ENCODE data around the gene SEPSECS. TPM values are rescaled to one million over a fixed set of nuclear protein-coding genes. Genes with fewer than 3 reads are reported as not detected.

The SEPSECS gene
- total and polyA plus RNA-seq, 2 of the 8 experiments (the other 6 are each of a cell fraction or from before 2014, with no cell fraction given) = 1.9 to 4.1 TPM

- no peak overlapping the region for H3K27ac ChIP-seq (ENCODE audit: low read depth, low read length)
- peaks cover 7% of the 10 kb centered on the region for H3K23me2 ChIP-seq (ENCODE audit: low read depth, low read length)
- no peak overlapping the region for H2BK20ac ChIP-seq (ENCODE audit: low read length)
- DNase-seq (ENCODE audit: low read depth in 1 of 2, low spot score in 2 of 2) = no peak
- H3K9ac ChIP-seq (replicated peaks in 1 of 4; ENCODE audit: extremely low read depth in 1 of 4, low read depth in 3 of 4, low read length in 3 of 4) = no peak overlapping the region
- no peak overlapping the region for H3K14ac ChIP-seq (ENCODE audit: insufficient read length)
- H3K23ac ChIP-seq (ENCODE audit: insufficient read length) = no peak overlapping the region
- no peak overlapping the region for H2AK5ac ChIP-seq (ENCODE audit: low read depth, low read length)
- ChIA-PET CTCF (ENCODE audit: partially characterized antibody) (interaction anchor here (1.3 to 2.5 kb wide), 3 partner anchors 10 to 149 kb away, joined by 3 to 6 read pairs (median 5); partner anchors contain the start of gene ZCCHC4), POLR2A (ENCODE audit: partially characterized antibody) (no interaction called here)
- TF ChIP-seq KDM5A (IDR thresholded peaks at IDR 0.05; ENCODE audit: low read length) (no peak), CTCF (IDR thresholded peaks at IDR 0.05; ENCODE audit: control extremely low read depth in 1 of 3, insufficient read depth in 1 of 3, low read depth in 1 of 3, low read length in 3 of 3) (no peak), CBX5 (IDR thresholded peaks at IDR 0.05; ENCODE audit: low read depth, low read length) (no peak), GTF2F1 (IDR thresholded peaks at IDR 0.05; ENCODE audit: borderline replicate concordance, low read depth, low read length) (no peak), TAF7 (optimal IDR thresholded peaks at IDR 0.05; ENCODE audit: borderline replicate concordance, low read depth, low read length) (no peak), JUN (IDR thresholded peaks at IDR 0.05; ENCODE audit: low read depth, low read length) (no peak), POLR2AphosphoS5 (IDR thresholded peaks at IDR 0.05; ENCODE audit: low read depth, low read length) (no peak), RNF2 (IDR thresholded peaks at IDR 0.05; ENCODE audit: borderline replicate concordance, low read depth, low read length, missing control alignments, poor library complexity, severe bottlenecking) (no peak), KDM1A (IDR thresholded peaks at IDR 0.05; ENCODE audit: borderline replicate concordance, low read length) (no peak)
- H3K27me3 ChIP-seq (replicated peaks in 1 of 4; ENCODE audit: control insufficient read depth in 3 of 4, extremely low read depth in 1 of 4, insufficient read depth in 3 of 4, low read length in 3 of 4) = no peaks in the 10 kb centered on the region
- H3K4ac ChIP-seq (replicated peaks; ENCODE audit: insufficient read length, low read depth, low read length) = no peak overlapping the region
- no peak overlapping the region for H3K56ac ChIP-seq (replicated peaks; ENCODE audit: insufficient read length, low read depth, low read length)
- peaks cover 0 to 3% (median 2%) of the 10 kb centered on the region in 4 experiments; a peak in 4 of 7 replicates for H3K4me1 ChIP-seq (replicated peaks in 1 of 4; ENCODE audit: control insufficient read depth in 3 of 4, insufficient read depth in 4 of 4, low read length in 3 of 4)
- H4K20me1 ChIP-seq (replicated peaks in 1 of 2; ENCODE audit: control insufficient read depth in 1 of 2, insufficient read depth in 2 of 2, low read length in 2 of 2) = no peaks in the 10 kb centered on the region
- no peaks in the 10 kb centered on the region for H3K79me1 ChIP-seq (ENCODE audit: low read depth, low read length)
- H3K9me3 ChIP-seq (ENCODE audit: insufficient read depth in 2 of 2, low read depth in 1 of 2, low read length in 1 of 2) = no peaks in the 10 kb centered on the region
- WGBS, 2 experiments (ENCODE audit: extremely low coverage in 1 of 2, insufficient coverage in 1 of 2, insufficient read length in 1 of 2, insufficient replicate concordance in 2 of 2, low coverage in 1 of 2, low lambda C conversion rate in 2 of 2, missing lambda C conversion rate in 1 of 2) = 91% methylated on average over 1 of the region's 1 CpG; no CpG with 5 or more reads in 1 of the 2 experiments
- no peaks in the 10 kb centered on the region for H3K36me3 ChIP-seq (ENCODE audit: control insufficient read depth in 2 of 4, insufficient read depth in 4 of 4, low read length in 3 of 4)
- no peak overlapping the region for H2BK5ac ChIP-seq (ENCODE audit: low read depth, low read length)
- H3K18ac ChIP-seq (ENCODE audit: extremely low read depth, low read length) = no peak overlapping the region
- no peak for FAIRE-seq
- H2AFZ ChIP-seq (ENCODE audit: low read length) = no peak overlapping the region
- no peak overlapping the region for H4K8ac ChIP-seq (ENCODE audit: extremely low read depth, insufficient read depth, low read length)
- H2BK12ac ChIP-seq (ENCODE audit: low read depth, low read length) = no peak overlapping the region
- no peak overlapping the region for H3K4me3 ChIP-seq (ENCODE audit: extremely low read depth in 1 of 4, insufficient read depth in 2 of 4, low read depth in 3 of 4, low read length in 4 of 4)
- no peak overlapping the region for H3K4me2 ChIP-seq (ENCODE audit: insufficient read depth in 1 of 2, low read depth in 2 of 2, low read length in 2 of 2)
- H4K5ac ChIP-seq (ENCODE audit: insufficient read length, low read depth, low read length) = no peak overlapping the region
- no peak overlapping the region for H2BK15ac ChIP-seq (ENCODE audit: low read length)
- no peaks in the 10 kb centered on the region for H3K79me2 ChIP-seq (ENCODE audit: control insufficient read depth in 1 of 2, insufficient read depth in 2 of 2, low read length in 2 of 2)
- no peak overlapping the region for H2BK120ac ChIP-seq (replicated peaks; ENCODE audit: low read depth, low read length)
- H4K91ac ChIP-seq (replicated peaks; ENCODE audit: insufficient read length, low read length) = no peak overlapping the region
Observed at GRCh38 chr4:25163196-25163595, 2.9 kb upstream of the SEPSECS start.

Measured in H1 (cell line).